ENCODE results near the gene GABRR2.
"Not testable (repeated sequence)": the region's sequence is repeated elsewhere in the genome, so short reads cannot be mapped to it uniquely, and the experiment has no call there.

GABRR2 gene

GRCh38 chr6:89255417-89255816 is 59.7 kb downstream of the GABRR2 start:
- DNase-seq: no peak

- DNase-seq: no peak
Measured at GRCh38 chr6:89254569-89254968, 60.5 kb downstream of the GABRR2 start.

- no peak for DNase-seq
Measured at GRCh38 chr6:89252907-89253306, 62.2 kb downstream of the GABRR2 start.

GRCh38 chr6:89251976-89252375 is 63.1 kb downstream of the GABRR2 start:
- DNase-seq: no peak

GRCh38 chr6:89251170-89251569 is 63.9 kb downstream of the GABRR2 start:
- DNase-seq: no peak

GRCh38 chr6:89250239-89250638 is 64.9 kb downstream of the GABRR2 start:
- DNase-seq: no peak

GRCh38 chr6:89244241-89244985 is 70.7 kb downstream of the GABRR2 start:
- DNase-seq: no peak

- DNase-seq: no peak
Measured at GRCh38 chr6:89243331-89243629, 71.8 kb downstream of the GABRR2 start.

GRCh38 chr6:89242574-89243330 is 72.3 kb downstream of the GABRR2 start:
- peak; percentile 27 for DNase-seq

- DNase-seq: no peak
Measured at GRCh38 chr6:89239338-89239737, 75.8 kb downstream of the GABRR2 start.

GRCh38 chr6:89237158-89237557 is 77.9 kb downstream of the GABRR2 start:
- no peak for DNase-seq

- DNase-seq: not testable (repeated sequence)
Measured at GRCh38 chr6:89233605-89234004, 81.5 kb downstream of the GABRR2 start.

GRCh38 chr6:89222712-89223039 is 92.4 kb downstream of the GABRR2 start:
- no peak for DNase-seq

- no peak for DNase-seq
Measured at GRCh38 chr6:89221971-89222711, 93.0 kb downstream of the GABRR2 start.

- DNase-seq: no peak
Measured at GRCh38 chr6:89221129-89221528, 94.0 kb downstream of the GABRR2 start.

GRCh38 chr6:89217299-89217910 is 97.7 kb downstream of the GABRR2 start, which contains the start of gene GABRR1:
TSS of gene GABRR1 (minus strand) at chr6:89217358. CDS start at chr6:89217322, 36 bp downstream.
- DNase-seq: no peak

- no peak for DNase-seq
Measured at GRCh38 chr6:89216411-89216810, 98.7 kb downstream of the GABRR2 start.

GRCh38 chr6:89215391-89215790 is 99.7 kb downstream of the GABRR2 start:
- DNase-seq: no peak

- DNase-seq: no peak
Measured at GRCh38 chr6:89214197-89214596, 100.9 kb downstream of the GABRR2 start.

- no peak for DNase-seq
Measured at GRCh38 chr6:89212472-89212871, 102.6 kb downstream of the GABRR2 start.

- no peak for DNase-seq
Measured at GRCh38 chr6:89209457-89209856, 105.6 kb downstream of the GABRR2 start.

- DNase-seq: no peak
Measured at GRCh38 chr6:89208551-89208950, 106.5 kb downstream of the GABRR2 start.
